Amygdala (tissue), 56 donors: ENCODE results near the gene ROGDI.

ENCODE experiments used
- DNase-seq, 56 donors: peaks; one replicate each; lab custom pipeline; 2025; lab: John Stamatoyannopoulos, UW

The ROGDI gene

DNA sequence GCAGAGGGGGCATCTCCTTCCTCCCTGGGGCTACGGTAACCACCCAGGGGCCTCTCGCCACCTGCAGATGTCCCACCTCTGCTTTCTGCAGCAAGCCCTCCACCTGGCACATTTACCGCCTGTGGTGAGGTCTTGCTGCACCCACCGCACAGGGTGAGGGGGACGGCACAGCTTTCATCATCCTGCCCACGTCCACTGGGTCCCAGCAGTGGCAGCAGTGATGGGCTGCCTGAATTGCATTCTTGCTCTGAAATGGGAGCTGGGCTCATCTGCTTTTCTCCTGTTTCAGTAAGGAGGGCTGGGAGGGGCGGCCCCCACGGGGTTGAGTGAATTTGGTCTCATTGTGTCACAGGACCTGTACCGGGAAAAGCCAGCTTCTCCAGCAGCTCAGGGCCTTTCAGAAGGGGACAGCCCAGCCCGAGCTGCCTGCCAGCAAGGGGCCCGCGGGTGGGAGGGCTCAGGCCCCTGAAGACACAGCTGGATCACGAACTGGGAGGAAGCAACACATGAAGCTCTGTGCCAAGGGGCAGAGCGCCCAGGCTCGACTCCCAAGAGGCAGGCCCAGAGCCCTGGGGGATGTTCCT lies 55.4 kb downstream of the ROGDI start:
- peak in 11 of 56 donors; percentile 11 to 30 (median 20) for DNase-seq
